Motor neuron (in vitro differentiated cells): ENCODE data around the gene MAP1B. TPM values are rescaled to one million over a fixed set of nuclear protein-coding genes. Genes with fewer than 3 reads are reported as not detected.

Experiments
- ATAC-seq, 8 experiments: fragments of 200-7000 bp; cut with Tn5 transposase; replicated peaks in 6 of 8; 2 replicates each; pipeline ENCODE4 v1.8.0; 2021; ENCODE audit warnings: mild to moderate bottlenecking in 8 of 8, moderate library complexity in 8 of 8
- H3K27ac ChIP-seq, 2 donors: fragments of 250-450 bp; sonication (Bioruptor Pico); 2 replicates each; pipeline ENCODE4 v1.9.0; 2021; ENCODE audit warnings: antibody characterized with exemption in 2 of 2, mild to moderate bottlenecking in 2 of 2, moderate library complexity in 1 of 2
- H3K4me1 ChIP-seq, 2 donors: fragments of 250-450 bp; sonication (Bioruptor Pico); replicated peaks in 1 of 2; 2 replicates each; pipeline ENCODE4 v1.6.1; 2021; ENCODE audit warnings: antibody characterized with exemption in 2 of 2, mild to moderate bottlenecking in 2 of 2, moderate library complexity in 1 of 2
- H3K4me3 ChIP-seq, 5 donors: fragments of 250-450 bp; sonication (Bioruptor Pico); 2 replicates each; pipeline ENCODE4 v1.9.0; 2021; ENCODE audit warnings: antibody characterized with exemption in 5 of 5, mild to moderate bottlenecking in 5 of 5, moderate library complexity in 4 of 5
- WGBS, 10 experiments: fragments of 450-650 bp; shearing (Covaris generic); methylation state at CpG; one replicate each; pipeline ENCODE4 v1.0.0; 2022; 5-methylcytosine and 5-hydroxymethylcytosine counted together
- in situ Hi-C, 9 experiments: fragments of 400-800 bp; cut with MboI; loops; one replicate each; pipeline ENCODE4 v1.15.0; 2021; ENCODE audit warnings: low sequenced_read_pairs in 9 of 9, low pct_unique_long_range_greater_than_20kb in 2 of 9; ENCODE audit not compliant: unreplicated experiment in 9 of 9
- total RNA-seq, 8 experiments: library from RNA; unstranded; fragments of 300-600 nt; gene quantifications; 2 replicates each; pipeline versions ENCODE4 v1.2.3 to v1.2.4, GENCODE V29; 2022

The MAP1B gene
- total RNA-seq, 8 experiments from 2014 or later: 36.3 to 576 (median 371) TPM

DNA sequence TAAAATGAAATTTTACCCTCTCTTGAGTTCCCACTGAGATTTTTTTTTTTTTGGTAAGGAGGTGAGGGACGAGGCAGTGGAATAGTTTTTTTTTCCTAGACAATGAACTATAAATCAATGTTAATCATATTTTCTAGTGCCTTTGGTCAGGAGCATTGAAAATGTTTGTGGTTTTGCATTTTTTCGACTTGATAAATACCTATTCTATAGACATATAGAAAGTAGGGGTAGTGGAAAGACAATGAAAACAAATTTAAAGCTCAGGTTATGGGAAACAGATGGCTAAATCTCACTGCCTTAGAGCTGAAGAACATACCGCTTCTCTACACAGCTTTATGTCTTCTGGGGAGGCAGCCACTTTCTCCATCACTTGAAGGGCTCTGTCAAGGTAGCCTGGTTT is 118.5 kb downstream of the MAP1B start:
- WGBS, 10 experiments: 75 to 100% (median 95%) methylated on average over 1 to 3 of the region's 3 CpGs
- in situ Hi-C loops: loop anchor here in 1 of 9 experiments (25.0 kb wide), 1 partner anchor 438 kb away; no protein-coding TSS in a partner anchor
- H3K27ac ChIP-seq: no peak overlapping the region
- H3K4me1 ChIP-seq: peaks cover 0 to 3% of the 10 kb centered on the region in 2 donors
- H3K4me3 ChIP-seq: no peak overlapping the region
- ATAC-seq: no peak

DNA sequence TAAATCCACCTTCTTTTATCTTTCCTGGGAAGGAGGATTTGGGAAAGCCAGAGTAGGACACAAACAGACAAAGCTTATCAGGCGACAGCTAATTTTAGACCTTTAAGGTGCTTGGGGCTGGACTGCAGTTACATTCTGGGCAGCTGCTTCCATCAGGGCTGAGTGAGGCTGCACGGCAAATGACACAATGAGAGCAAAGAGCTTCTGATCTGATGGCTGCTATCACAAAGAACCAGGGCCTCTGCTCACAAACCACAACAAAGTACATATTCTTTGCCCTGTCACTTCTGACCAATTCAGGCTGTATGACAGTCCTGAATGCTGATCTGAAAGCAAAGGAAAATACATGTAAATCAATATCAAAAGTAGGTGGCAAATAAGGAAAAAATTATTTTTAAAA is 119.7 kb downstream of the MAP1B start:
- WGBS, 10 experiments: 67 to 100% (median 77%) methylated on average over 1 to 2 of the region's 2 CpGs; no CpG with 5 or more reads in 2 of the 10 experiments
- no peak overlapping the region for H3K4me3 ChIP-seq
- in situ Hi-C loops: loop anchor here in 1 of 9 experiments (25.0 kb wide), 1 partner anchor 440 kb away; no protein-coding TSS in a partner anchor
- H3K27ac ChIP-seq: no peak overlapping the region
- H3K4me1 ChIP-seq: peaks cover under 1 to 3% of the 10 kb centered on the region in 2 donors
- ATAC-seq: peak in 1 of 8 experiments; percentile 13

DNA sequence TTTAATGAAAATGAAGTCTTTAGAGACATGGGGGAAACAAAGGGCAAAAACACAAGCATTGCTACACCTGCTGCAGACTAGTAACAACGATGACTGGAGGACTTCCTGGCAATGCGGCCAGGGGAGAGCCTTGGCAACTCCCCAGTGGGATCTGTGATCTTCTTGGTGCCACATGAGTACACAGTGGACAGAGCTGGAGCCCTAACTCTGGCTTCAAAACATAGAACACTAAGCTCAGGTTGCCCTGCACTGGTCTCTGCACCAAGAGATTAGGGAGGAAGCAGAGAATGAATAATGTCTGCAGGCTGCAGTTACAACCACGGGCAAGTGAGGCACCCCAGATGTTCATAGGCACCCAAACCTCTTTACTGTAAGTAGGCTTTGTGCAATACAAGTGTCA is 121.7 kb downstream of the MAP1B start:
- WGBS, 10 experiments: 83 to 100% (median 98%) methylated on average over 1 to 3 of the region's 3 CpGs; no CpG with 5 or more reads in 4 of the 10 experiments
- no peak for ATAC-seq
- no peak overlapping the region for H3K27ac ChIP-seq
- in situ Hi-C loops: loop anchor here in 1 of 9 experiments (25.0 kb wide), 1 partner anchor 442 kb away; no protein-coding TSS in a partner anchor
- peaks cover 6 to 14% of the 10 kb centered on the region in 2 donors for H3K4me1 ChIP-seq
- H3K4me3 ChIP-seq: no peak overlapping the region

DNA sequence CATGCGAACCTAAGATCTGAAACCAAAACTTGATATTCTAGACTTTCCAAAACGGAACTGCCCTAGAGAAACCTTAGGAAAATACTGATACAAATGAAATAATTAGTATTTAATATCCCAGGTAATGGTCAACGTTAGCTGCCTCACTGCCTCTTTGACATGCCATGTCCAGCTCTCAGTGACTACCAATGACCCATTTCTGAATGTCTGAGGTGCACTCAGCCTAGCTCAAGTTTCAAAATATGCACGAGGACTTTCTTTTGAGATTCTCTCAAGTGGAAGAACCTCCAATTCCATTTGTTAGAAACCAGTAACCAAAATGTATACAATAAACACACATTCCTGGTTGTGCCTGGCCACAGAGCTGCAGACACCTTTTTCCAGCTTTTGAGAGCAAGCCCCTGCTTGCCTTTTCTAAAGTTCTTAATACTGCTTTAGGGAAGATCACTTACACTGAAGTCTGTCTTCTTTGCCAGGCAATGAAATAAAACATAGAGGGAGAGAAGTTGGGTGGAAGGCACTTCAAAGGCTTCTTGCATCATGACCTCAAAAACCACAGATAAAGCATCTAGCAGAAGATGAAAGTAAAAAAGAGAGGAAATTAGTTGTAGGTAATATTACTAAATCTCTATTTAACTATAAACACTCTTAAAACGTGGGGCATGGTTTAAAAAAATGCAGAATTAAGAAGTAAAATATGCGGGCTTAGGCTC is 124.9 kb downstream of the MAP1B start:
- WGBS, 10 experiments: 60 to 95% (median 76%) methylated on average over 2 to 6 of the region's 6 CpGs

DNA sequence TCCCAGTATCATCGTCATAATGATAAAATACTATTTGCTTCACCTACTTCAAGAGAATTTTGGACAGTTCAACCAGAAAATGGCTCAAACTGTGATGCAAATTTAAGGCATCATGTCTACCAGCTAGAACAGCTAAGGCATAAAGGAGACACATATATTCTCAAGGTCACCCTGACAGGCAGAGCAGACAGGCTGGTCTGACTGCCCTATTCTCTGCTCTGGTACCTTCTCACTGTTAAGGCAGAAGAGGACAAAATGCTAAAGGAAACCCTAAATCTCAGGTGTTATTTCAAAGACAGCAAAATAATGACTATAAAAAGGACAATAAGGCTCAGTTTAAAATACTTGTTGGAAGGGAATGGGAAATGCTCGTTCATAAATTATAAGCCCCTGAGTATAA is 125.6 kb downstream of the MAP1B start:
- H3K4me1 ChIP-seq: peaks cover 6 to 17% of the 10 kb centered on the region in 2 donors
- H3K4me3 ChIP-seq: no peak overlapping the region
- H3K27ac ChIP-seq: no peak overlapping the region
- 60 to 100% (median 88%) methylated on average over 1 to 2 of the region's 2 CpGs; no CpG with 5 or more reads in 1 of the 10 experiments for WGBS, 10 experiments
- in situ Hi-C loops: loop anchor here in 1 of 9 experiments (25.0 kb wide), 1 partner anchor 446 kb away; no protein-coding TSS in a partner anchor
- ATAC-seq: no peak

More for the DNA sequence above, 124.9 kb downstream of the MAP1B start:
- Histone ChIP-seq H3K27ac (no peak overlapping the region), H3K4me3 (no peak overlapping the region), H3K4me1 (peaks cover 6 to 17% of the 10 kb centered on the region in 2 donors)
- ATAC-seq: no peak
- in situ Hi-C loops: loop anchor here in 1 of 9 experiments (25.0 kb wide), 1 partner anchor 445 kb away; no protein-coding TSS in a partner anchor

DNA sequence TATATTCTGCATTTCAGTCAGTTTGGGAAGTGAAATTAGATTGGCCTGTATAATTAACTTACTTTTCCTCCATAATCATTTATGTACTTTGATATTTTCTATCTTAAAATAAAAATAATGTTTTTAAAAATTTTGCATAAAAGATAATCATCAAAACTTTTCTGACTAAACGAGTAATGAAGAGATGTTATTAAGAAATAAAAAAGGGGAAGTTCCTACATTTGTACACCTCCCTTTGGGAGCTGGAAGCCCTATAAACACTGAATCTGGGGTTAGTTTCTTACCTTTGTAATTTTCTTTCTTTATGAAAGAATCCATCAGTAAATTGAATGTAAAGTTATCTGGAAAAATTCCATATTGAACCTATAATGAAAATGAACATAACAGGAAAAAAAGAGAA is 126.6 kb downstream of the MAP1B start:
- WGBS, 10 experiments: 53 to 100% (median 93%) methylated on average over 1 of the region's 1 CpG
- no peak overlapping the region for H3K27ac ChIP-seq
- in situ Hi-C loops: loop anchor here in 1 of 9 experiments (25.0 kb wide), 1 partner anchor 447 kb away; no protein-coding TSS in a partner anchor

DNA sequence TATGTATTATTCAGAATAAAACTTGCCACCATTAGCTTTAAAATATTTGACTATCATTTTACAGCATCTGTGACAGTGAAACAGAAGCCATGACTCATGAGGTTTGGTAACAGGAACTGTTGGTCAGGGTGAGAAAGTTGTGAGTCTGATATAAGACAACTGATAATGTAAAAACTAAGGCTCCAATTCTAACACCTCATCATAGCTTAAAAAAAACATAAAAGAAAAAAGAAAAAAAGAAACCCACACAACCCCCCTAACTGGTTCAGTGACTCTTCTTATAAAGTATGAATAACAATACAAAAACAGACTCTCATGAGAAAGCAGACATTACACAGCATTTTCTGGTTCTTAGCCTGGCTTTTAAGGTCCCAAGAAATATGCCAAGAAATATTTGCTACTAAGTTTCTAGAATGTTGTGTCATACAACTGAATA is 127.0 kb downstream of the MAP1B start:
- Histone ChIP-seq H3K27ac (no peak overlapping the region), H3K4me3 (no peak overlapping the region), H3K4me1 (peaks cover 6 to 17% of the 10 kb centered on the region in 2 donors)
- in situ Hi-C loops: loop anchor here in 1 of 9 experiments (25.0 kb wide), 1 partner anchor 447 kb away; no protein-coding TSS in a partner anchor
- ATAC-seq: peak in 2 of 8 experiments; percentile 51 to 80

More for the DNA sequence above, 126.6 kb downstream of the MAP1B start:
- H3K4me1 ChIP-seq: peaks cover 6 to 17% of the 10 kb centered on the region in 2 donors
- no peak overlapping the region for H3K4me3 ChIP-seq
- ATAC-seq: no peak

DNA sequence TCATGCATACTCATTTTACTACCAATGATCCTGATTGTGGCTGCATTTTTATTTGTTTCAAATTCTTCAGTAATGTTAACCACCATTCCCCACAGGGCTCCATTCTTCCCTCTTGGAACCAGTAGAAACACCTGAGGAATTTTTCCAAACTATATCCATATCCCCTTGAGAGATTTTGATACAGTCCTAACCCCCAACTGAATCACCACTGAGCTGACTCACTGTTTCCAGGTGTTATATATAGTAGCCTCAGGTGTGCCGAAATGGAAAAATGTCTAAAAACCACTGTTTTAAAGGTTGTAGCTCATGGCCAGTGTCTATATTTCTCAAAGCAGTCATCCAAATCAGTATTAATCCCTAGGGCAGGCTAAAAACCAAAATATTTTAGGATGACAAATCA is 127.6 kb downstream of the MAP1B start:
- 90 to 100% (median 100%) methylated on average over 1 of the region's 1 CpG; no CpG with 5 or more reads in 4 of the 10 experiments for WGBS, 10 experiments
- in situ Hi-C loops: loop anchor here in 1 of 9 experiments (25.0 kb wide), 1 partner anchor 448 kb away; no protein-coding TSS in a partner anchor
- ATAC-seq: no peak

DNA sequence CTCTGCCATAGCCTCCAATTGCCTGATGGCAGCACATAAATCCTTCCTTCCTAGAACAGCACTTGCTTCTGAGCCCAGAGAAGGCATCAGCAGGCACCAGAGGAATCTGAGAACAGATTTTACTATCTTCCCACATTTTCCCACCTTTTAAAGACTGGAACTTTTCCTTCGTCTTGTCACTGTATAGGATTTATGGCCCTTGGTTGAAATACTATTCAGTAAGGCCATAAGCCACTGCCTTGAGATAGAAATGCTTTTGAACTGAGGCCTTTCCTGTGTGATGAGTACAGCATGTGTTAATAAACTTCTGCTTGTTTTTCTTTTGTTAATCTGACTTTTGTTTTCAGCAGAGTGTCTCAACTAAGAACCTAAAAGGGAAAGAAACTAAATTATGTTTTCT is 128.4 kb downstream of the MAP1B start:
- no peak for ATAC-seq
- in situ Hi-C loops: loop anchor here in 1 of 9 experiments (25.0 kb wide), 1 partner anchor 448 kb away; no protein-coding TSS in a partner anchor
- Histone ChIP-seq H3K4me1 (peaks cover 6 to 17% of the 10 kb centered on the region in 2 donors), H3K27ac (no peak overlapping the region), H3K4me3 (no peak overlapping the region)
- 43 to 100% (median 60%) methylated on average over 1 of the region's 1 CpG; no CpG with 5 or more reads in 4 of the 10 experiments for WGBS, 10 experiments

More for the DNA sequence above, 127.6 kb downstream of the MAP1B start:
- Histone ChIP-seq H3K4me3 (no peak overlapping the region), H3K4me1 (peaks cover 6 to 17% of the 10 kb centered on the region in 2 donors), H3K27ac (no peak overlapping the region)

DNA sequence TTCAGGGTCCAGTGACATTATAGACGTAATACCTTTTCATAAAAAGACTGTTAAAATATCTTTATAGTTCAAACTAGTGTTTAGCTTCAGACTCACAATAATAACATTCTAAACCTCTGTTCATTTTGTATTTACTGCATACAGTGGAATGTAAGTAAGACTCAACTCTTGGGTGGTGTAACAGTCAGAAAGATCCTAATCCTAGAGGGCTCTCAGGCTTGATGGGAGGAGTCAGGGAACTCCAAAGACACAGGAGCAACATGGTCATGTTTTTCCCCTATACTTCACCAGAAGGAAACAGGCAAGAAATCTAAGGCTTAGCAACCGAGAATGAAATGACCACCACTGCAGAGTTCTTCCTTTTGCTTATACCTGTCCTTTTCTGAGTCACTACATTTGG is 130.1 kb downstream of the MAP1B start:
- no peak for ATAC-seq
- in situ Hi-C loops: loop anchor here in 1 of 9 experiments (25.0 kb wide), 1 partner anchor 450 kb away; no protein-coding TSS in a partner anchor
- peaks cover 20 to 22% of the 10 kb centered on the region in 2 donors for H3K4me1 ChIP-seq
- WGBS, 10 experiments: 83 to 100% (median 100%) methylated on average over 1 to 2 of the region's 2 CpGs
- no peak overlapping the region for H3K27ac ChIP-seq
- H3K4me3 ChIP-seq: no peak overlapping the region

DNA sequence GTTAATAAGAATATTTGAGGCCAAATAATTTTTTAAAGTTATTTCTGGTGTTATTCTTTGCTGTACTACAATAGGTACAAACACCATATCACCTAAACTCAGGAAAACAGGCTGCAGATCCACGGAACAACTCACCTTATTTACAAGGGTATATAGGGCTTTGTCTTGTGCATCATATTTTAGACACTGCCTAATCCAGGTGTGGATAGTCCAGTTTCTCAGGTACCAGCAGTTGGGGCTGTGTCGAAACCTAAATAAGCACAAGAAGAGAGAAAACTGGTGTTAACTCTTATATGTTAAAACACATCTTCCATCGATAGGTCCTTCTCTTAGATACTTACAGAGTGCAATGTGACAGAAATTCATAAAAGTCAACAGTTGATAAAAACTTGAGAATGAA is 130.6 kb downstream of the MAP1B start:
- Histone ChIP-seq H3K4me3 (no peak overlapping the region), H3K27ac (no peak overlapping the region)
- in situ Hi-C loops: loop anchor here in 1 of 9 experiments (25.0 kb wide), 1 partner anchor 451 kb away; no protein-coding TSS in a partner anchor

DNA sequence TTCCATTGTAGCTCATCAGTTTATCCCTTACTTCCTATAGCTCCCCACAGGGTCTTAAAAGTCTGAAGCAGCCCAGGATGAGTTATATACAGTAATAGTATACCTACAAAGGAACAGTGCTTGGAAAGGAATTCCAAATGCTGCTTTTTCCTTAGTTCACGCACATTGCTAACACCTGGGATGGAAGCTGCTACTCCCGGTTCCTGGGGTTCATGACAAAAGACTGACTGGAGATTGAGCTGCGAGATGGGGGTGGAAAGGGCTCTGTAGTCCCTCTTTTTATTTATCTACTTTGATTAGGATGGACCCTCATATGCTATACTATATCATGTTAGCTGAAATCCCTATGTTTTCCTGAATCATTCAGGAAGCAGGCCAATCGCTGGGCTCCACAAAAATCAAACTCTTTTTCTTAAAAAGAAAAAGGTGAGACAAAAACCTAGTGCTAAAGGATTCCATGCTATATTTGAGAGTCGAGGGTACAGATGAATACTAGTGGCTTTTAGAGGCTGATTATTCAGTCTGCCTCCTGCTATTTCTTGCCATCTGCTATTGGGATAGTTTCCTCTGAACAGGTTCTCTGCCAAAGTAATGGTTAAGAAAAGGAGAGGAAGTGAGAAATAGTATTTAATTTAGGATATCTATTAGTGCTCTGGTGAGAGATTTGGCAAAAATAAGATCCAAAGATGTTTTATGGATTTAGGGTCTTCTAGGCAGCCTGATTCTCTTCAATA is 131.6 kb downstream of the MAP1B start:
- 22 to 100% (median 75%) methylated on average over 1 to 5 of the region's 5 CpGs; no CpG with 5 or more reads in 2 of the 10 experiments for WGBS, 10 experiments
- in situ Hi-C loops: loop anchor here in 1 of 9 experiments (25.0 kb wide), 1 partner anchor 452 kb away; no protein-coding TSS in a partner anchor
- Histone ChIP-seq H3K4me3 (no peak overlapping the region), H3K27ac (no peak overlapping the region), H3K4me1 (peaks cover 24 to 28% of the 10 kb centered on the region in 2 donors)
- ATAC-seq: no peak

More for the DNA sequence above, 130.6 kb downstream of the MAP1B start:
- peaks cover 22 to 23% of the 10 kb centered on the region in 2 donors for H3K4me1 ChIP-seq
- ATAC-seq: no peak
- 80 to 100% (median 98%) methylated on average over 1 to 3 of the region's 3 CpGs for WGBS, 10 experiments
